HG03039 (cell line): ENCODE measurements around the gene COL6A2.
"Not testable (repeated sequence)": the region's sequence is repeated elsewhere in the genome, so short reads cannot be mapped to it uniquely, and the experiment has no call there.

ENCODE experiments used
- ATAC-seq: cut with Tn5 transposase; IDR thresholded peaks from one replicate; pipeline ENCODE4 v1.9.1; 2021; ENCODE audit warnings: mild to moderate bottlenecking, moderate library complexity; ENCODE audit not compliant: unreplicated experiment

Gene COL6A2

DNA sequence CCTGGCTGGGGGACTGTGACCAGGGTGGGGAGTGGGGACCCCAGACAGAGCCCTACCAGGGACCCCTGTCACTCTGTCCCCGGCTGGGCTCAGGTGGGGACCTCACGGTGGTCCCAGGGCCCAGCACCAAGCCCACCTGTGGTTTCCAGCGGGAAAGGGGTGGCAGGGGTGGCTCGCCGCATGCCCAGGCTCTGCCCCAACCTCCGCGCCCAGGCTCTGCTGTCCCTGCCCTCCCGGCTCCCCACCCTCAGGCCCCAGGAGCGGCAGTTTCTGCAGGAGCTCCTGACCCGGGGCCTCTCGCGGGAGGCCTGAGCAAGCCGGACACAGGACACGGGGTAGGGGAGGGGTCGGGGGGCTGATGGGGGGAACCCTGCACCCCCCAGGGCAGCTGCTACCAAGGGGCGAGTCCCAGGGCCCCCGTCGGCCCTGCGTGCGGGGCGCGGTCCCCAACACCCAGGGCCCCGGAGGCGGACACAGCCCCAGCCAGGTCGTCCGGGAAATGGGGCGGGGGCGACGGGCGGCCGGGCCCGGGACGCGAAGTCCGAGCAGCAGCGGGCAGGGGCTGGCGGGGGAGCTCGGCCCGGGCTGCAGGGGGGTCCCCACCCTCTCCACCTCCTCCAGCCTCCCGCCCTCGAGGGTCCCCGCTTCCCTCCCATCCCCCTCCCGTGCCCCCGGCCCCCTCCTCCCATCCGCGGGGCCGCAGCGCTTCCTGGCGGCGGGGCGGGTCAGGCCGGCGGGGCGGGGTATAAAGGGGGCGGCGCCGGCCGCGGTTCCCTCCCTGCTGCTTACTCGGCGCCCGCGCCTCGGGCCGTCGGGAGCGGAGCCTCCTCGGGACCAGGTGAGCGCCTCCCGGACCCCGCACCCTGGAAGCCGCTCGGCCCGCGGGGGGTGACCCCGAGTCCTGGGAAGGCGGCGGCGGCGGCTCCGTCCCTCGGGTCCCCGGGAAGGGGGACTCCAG lies at the start of gene COL6A2:
COL6A2 (plus strand) TSS at position 777 of the 958 bp plus-strand sequence.
- no peak for ATAC-seq

GRCh38 chr21:46048926-46049889 lies 48.7 kb upstream of the COL6A2 start:
- ATAC-seq: no peak

DNA sequence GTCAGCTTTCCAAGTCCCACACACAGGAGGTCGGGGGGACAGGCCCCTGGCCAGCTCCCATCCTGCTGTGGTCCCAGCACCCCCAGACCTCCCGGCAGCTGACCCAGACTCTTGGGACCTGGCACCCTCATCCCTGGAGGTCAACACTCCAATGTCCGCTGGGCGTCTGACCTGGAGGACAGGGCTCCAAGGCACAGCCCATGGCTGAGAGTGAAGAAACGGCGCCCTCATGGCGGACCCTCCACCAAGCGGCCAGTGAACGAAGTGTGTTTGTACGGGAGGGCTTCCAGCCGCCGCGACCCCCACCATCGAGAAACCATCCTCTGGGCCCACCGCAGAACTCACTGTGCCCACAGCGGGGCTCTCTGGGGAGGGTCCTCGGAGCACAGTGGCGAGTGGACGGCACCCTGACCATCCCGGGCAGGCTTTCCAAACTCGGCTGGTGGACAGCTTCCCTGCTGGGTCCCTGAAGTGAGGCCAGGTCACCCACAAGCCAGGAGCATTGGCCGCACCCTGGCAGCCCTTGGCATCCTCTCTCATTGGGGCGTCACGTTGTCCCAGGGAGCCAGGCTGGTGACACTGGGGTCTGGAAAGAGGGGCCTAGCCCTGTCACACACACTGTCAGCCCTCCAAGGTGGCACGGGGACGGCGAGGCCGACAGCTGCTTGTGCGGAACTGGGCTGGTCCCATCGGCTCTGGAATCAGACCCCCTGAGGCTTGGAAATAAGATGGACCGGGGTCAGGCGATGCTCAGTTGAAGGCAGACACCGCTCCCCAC lies 47.8 kb upstream of the COL6A2 start:
- ATAC-seq: no peak

DNA sequence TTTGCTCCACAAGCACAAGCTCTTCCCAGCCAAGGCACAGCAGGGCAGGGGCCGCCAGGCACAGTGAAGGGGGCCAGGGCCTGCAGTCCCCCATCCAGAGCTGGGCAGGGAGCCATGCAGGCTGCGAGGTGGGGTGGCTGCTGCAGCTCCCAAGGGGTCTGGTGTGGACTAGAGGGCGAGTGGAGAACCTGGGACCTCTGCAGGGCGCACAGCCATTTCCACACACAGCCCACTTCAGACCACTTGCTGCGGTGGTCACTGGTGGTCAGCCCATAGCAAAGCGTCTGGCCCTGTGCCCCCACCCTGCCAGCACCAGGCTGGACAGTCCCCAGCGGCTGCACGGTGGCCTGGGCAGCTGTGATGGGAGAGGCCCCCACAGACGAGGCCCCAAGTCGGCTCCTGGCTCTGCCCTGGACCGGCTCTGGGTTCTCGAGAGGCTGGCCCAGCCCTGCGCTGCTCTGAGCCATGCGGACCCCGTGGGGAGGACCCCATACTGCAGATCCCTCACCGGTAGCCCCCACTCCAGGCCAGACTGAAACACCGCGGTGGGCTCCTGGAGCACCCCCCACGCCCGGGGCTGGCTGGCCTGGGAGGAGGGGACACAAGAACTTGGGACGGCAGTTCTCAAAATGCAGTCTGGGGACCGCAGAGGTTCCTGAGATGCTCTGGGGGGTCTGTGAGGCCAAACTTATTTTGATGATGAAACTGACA lies 47.1 kb upstream of the COL6A2 start:
- no peak for ATAC-seq

DNA sequence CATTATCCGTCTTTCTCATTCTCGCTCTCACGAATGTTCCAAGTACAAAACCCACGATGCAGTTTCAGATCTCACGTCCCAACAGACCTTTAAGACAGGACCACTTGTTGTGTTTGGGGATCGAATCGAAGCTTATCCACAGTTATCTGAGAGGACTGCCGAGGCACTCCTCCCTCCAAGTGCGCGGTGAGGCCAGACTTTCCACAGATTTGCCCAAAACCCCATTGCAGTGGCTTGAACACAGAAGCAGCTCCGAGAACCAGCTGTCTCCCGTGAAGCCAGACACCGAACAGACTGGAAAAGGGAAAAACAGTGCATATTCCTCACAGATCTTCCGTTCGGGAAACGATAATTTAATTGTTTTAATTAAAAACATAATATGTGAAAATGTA lies 46.5 kb upstream of the COL6A2 start:
- no peak for ATAC-seq

DNA sequence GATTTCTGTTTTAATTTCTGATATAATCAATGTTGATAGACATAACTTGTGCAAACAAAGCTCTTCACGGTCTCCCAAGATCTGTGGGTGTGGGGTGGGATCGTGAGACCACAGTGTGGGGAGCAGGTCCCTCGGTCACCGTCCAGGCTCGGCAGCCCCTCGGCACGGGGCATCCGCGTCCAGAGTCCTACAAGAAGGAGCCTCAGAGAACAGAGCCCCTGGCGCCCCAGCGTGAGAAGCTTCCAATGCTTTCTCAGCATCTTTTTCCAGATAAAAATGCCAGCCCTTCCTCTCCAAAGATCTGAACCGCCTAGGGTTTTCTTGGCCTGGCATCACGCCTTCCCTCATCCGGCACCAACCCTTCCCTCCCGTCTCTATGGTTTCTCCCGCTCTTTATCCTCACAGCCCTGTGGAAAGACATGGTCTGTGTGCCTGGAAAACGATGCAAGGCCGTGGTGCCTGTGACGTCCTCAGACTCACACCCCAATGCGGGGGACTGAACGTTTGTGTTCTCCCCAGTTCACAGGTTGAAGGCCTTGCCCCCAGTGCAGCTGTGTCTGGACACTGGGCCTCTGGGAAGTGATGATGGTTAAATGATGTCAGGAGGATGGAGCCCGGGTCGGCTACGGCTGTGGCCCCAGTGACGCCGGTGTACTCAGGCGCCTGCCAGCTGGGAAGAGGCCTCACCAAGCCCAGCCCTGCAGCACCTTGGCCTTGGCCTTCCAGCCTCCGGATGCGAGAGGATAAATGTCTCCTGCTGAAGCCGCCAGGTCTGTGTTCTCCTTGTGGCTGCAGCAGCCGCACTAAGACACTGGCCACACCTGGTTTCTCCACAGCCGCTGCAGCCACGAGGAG lies 45.9 kb upstream of the COL6A2 start:
- ATAC-seq: no peak

GRCh38 chr21:46052703-46053651 lies 44.9 kb upstream of the COL6A2 start:
- ATAC-seq: no peak

- no peak for ATAC-seq
Observed at GRCh38 chr21:46054031-46054430, 43.9 kb upstream of the COL6A2 start.

- no peak for ATAC-seq
Observed at GRCh38 chr21:46054451-46054881, 43.4 kb upstream of the COL6A2 start.

GRCh38 chr21:46055863-46056281 lies 42.0 kb upstream of the COL6A2 start:
- ATAC-seq: no peak

DNA sequence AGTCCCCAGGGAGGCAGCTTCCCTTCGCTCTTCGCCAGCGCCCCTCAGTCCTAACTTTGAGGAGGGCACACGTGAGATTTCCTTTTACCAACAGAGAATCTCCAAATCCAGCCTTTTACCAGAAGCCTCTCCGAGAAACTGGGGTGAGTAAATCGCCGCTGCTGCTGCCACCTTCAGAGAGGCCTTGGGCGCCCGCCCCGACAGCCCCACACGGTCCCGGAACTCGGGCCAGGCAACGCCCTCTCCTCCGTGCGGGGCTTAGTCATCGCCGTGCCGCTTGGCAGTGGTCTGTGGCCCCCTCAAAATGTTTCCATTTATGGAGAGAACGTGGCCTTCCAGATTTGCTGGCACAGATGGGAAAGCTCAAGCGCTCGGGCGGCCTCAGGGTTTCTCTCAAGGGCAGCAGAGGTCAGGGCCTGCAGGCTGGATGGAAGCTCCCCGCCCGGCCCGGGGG lies 41.4 kb upstream of the COL6A2 start:
- ATAC-seq: no peak

- ATAC-seq: no peak
Observed at GRCh38 chr21:46057111-46057709, 40.7 kb upstream of the COL6A2 start.

GRCh38 chr21:46057710-46058241 lies 40.1 kb upstream of the COL6A2 start:
- ATAC-seq: no peak

DNA sequence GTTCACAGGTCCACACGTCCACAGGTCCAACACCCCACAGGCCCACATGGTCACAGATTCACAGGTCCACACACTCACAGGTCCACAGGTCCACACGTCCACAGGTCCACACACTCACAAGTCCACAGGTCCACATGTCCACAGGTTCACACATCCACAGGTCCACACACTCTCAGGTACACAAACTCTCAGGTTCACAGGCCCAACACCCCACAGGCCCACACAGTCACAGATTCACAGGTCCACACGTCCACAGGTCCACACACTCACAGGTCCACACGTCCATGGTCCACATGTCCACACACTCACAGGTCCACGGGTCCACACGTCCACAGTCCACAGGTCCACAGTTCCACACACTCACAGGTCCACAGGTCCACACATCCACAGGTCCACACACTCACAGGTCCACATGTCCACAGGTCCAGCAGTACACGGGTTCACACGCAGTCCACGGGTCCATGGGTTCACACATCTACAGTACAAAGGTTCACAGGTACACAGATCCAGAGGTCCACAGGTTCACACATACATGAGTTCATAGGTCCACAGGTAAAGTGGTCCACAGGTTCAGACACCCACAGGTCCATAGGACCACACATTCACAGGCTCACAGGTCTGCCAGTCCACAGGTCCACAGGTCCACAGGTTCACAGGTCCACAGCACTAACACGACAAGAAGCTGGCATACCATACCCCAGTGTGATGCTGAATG lies 39.3 kb upstream of the COL6A2 start:
- ATAC-seq: no peak

- ATAC-seq: no peak
Observed at GRCh38 chr21:46059195-46059594, 38.7 kb upstream of the COL6A2 start.

- not testable (repeated sequence) for ATAC-seq
Observed at GRCh38 chr21:46059711-46060455, 38.0 kb upstream of the COL6A2 start.
